HG03457 (cell line): ENCODE measurements around the gene DNAJC5G.
"Not testable (repeated sequence)": the region's sequence is repeated elsewhere in the genome, so short reads cannot be mapped to it uniquely, and the experiment has no call there.

Experiments used
- ATAC-seq: cut with Tn5 transposase; IDR thresholded peaks from one replicate; pipeline ENCODE4 v1.9.1; 2021; ENCODE audit warnings: moderate number of reproducible peaks; ENCODE audit not compliant: unreplicated experiment

The DNAJC5G gene

GRCh38 chr2:27306136-27306535, 30.9 kb downstream of the DNAJC5G start:
- ATAC-seq, result no peak

- no peak for ATAC-seq
These were observed 31.5 kb downstream of the DNAJC5G start for GRCh38 chr2:27306573-27307286.

- no peak for ATAC-seq
These were observed 32.0 kb downstream of the DNAJC5G start for GRCh38 chr2:27307287-27307544.

- ATAC-seq, result no peak
These were observed 32.5 kb downstream of the DNAJC5G start for GRCh38 chr2:27307545-27308358.

GRCh38 chr2:27308359-27308881, 33.2 kb downstream of the DNAJC5G start, which contains the start of gene UCN:
Gene UCN, minus strand, starts transcription at chr2:27308445. Its CDS starts 550 bp downstream, at chr2:27307895.
- ATAC-seq, result no peak

GRCh38 chr2:27309651-27310050, 34.4 kb downstream of the DNAJC5G start:
- no peak for ATAC-seq

- no peak for ATAC-seq
These were observed 36.9 kb downstream of the DNAJC5G start for GRCh38 chr2:27312152-27312551.

- no peak for ATAC-seq
These were observed 38.8 kb downstream of the DNAJC5G start for GRCh38 chr2:27313882-27314645.

- ATAC-seq, result no peak
These were observed 39.5 kb downstream of the DNAJC5G start for GRCh38 chr2:27314709-27315108.

- ATAC-seq, result no peak
These were observed 39.9 kb downstream of the DNAJC5G start for GRCh38 chr2:27315122-27315521.

- ATAC-seq, result no peak
These were observed 41.6 kb downstream of the DNAJC5G start for GRCh38 chr2:27316655-27317412.

- ATAC-seq, result not testable (repeated sequence)
These were observed 44.6 kb downstream of the DNAJC5G start for GRCh38 chr2:27319839-27320238.

GRCh38 chr2:27320958-27321543, 45.8 kb downstream of the DNAJC5G start:
- ATAC-seq, result no peak

- ATAC-seq, result peak; percentile 6
These were observed 47.1 kb downstream of the DNAJC5G start for GRCh38 chr2:27322301-27322765.

GRCh38 chr2:27322766-27323595, 47.7 kb downstream of the DNAJC5G start, which contains the start of gene MPV17:
Gene MPV17, minus strand, starts transcription at chr2:27323097. Its CDS starts 580 bp downstream, at chr2:27322517.
- ATAC-seq, result peak; percentile 70

GRCh38 chr2:27323596-27324285, 48.5 kb downstream of the DNAJC5G start:
- ATAC-seq, result no peak

GRCh38 chr2:27324720-27325119, 49.5 kb downstream of the DNAJC5G start:
- ATAC-seq, result no peak
